HG03060 (cell line): ENCODE results near the gene THRB.
A peak's percentile ranks its signal among the peaks of the same experiment; 100 is the strongest.

Experiments used
- ATAC-seq: cut with Tn5 transposase; IDR thresholded peaks from one replicate; pipeline ENCODE4 v1.9.1; 2021; ENCODE audit warnings: low read depth, moderate number of reproducible peaks; ENCODE audit not compliant: unreplicated experiment

THRB gene

DNA sequence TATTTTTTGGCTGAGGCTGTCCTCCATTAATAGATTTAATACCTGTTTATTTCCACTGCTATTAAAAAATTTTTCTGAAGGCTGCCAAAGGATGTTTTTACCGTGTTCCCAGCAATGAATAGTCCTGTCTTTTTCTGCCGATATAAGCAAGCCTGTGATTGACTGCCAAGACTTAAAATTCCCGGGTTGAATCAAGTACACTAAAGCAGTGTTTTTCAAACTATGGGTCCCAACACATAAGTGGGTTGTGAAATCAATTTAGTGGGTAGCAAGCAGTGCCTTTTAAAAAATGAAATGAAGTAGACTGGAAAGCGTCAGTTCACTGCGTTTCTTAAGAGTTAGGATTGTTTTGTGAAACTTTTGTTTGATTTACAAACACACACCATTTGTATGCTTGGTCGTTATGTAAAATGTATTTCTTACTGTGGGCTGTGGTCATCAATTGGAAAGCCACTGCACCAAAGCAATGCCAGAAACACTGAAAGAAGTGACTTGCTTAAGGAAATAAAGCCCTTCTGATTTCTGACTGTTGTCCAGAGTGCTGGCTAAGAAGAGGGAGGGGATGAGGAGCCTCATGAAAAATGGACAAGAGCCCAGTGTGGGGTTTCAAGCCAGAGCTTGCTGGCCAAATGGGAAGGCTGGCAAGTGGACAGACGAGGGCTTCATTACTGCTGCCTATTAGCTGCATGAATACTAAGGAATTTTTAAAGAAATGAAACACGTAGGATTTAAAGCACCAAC, 206.0 kb downstream of the THRB start:
- no peak for ATAC-seq

DNA sequence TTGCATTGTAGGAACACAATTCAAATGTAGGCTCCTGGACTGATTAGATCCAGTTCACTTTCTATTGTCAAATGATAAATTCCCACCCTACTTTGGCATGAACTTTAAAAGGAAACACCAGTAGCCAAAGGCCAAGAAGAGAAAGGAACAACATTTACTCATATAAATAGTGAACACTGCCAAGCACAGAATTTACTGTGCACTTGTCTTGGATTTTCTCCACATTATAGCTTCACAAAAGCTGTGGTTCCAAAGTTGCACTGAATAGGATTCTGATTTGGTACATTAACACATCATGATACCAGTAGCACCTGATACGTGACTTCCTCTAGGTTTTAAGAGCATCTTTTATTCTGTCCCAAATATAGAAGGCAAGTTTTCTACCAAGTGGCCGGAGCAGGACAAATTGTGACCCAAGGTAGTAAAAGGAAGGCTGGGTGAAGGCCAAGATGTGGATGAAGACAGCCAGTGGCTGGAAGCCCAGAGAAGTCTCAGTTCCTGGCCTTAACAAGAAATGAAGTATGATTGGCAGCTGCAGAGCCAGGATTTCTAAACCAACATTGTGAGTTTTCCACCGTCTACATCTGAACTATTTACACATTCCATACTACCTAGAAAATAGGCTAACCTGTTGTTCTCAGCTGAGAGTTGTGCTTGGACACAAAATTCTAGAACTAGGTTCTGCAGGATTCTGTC, 206.7 kb downstream of the THRB start:
- no peak for ATAC-seq

DNA sequence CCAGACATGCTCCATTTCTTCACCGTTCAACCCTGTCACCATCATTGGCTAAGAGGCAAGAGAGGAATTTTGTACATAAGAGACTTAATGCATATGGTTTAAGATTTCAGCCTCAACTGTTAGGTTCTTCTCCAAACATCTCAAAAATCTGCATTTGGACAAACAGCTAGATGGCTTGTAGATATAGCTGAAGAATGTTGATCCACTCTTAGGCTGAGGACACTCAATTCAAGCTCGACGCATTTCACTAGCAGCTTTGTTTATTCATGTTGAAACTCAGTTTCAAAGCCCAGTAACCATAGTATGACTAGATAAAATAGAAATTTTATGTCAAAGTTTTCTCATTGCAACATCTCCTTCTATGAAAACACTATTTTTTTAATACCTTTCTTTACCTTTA, 208.2 kb downstream of the THRB start:
- ATAC-seq: no peak

DNA sequence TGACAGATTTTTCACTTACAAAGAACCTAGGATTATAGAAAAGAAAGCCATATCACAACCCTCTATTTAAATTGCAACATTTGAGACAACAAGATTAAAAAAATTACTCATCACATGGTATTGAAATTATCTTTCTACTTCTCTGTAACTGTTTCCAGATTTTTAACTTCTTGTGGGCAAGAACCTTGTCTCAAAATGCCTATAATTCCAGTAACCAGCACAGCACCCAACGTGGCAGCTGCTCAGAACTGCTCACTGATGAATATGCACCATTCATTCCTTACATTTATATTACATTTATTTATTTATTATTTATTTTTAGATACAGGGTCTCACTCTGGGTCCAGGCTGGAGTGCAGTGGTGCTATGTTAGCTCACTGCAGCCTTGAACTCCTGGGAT, 216.1 kb downstream of the THRB start:
- no peak for ATAC-seq

DNA sequence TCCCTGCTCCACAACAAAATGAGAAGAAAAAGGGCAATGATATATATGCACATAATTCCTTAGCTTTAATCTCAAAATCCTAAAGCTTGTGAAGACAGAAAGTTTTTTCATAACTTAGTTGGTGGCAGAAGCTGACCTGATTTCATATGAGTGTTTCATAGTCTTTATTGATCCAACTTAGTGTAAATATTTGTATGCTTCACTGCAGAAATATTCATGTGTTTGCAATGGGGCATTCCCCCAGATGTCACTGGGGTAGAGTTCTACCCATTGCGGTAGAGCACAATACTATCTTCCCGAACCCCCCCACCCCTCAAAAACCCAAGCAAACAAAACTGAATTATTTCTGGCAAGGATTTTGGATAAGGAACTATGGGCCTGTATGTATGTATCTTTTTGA, 221.2 kb downstream of the THRB start:
- ATAC-seq: no peak

DNA sequence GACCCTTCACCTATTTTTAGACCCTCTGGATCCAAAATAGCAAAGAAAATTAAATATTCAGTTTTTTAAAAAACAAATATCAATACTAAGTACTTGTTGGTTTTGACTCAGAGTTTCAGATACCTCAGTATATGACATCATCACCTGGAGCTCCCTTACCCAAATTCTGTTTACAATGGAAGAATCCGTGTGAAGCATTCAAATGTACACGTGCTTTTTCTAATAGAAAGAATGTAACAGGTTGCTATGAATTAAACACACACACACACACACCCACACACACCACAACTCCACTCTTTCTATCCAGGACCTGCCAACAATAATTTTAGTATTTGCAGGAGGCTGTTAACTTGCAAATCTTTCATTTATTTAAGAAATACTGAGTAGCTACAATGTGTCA, 221.8 kb downstream of the THRB start:
- ATAC-seq: no peak

DNA sequence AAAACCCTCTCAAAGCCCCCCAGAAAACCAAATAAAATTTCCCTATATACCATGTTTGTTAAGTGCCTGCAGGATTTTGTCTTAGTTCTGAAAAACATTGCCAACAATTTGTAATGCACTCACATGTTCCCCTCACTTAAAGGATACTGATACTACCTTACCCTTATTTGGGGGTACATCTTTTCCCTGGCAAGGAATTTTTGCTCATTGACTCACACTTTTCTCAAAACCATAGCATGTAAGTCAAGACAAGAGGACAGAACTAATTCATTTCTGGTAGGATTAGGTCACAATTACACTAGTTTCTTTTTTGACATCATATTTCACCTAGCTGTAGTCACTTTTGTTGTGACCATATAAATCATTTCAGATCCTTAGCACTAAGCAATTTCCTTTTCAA, 222.2 kb downstream of the THRB start:
- no peak for ATAC-seq

DNA sequence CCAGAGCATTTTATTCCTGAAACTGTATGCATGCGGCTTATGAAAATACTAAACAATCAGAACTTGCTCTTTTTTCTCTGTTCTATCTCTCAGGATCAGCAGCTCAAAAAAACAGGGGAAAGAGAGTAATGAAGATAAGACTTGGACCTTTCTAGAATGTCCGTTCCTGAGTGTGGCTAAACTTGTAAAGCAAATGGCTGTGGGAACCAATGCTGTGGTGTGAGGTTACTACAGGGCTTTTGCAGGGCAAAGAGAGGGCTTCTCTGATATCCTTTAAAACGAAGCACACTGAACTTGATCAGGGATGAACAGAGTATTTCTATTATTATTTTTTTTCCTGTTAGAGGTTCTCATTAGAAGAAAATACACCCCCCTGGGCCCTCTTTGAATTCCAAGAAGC, 223.4 kb downstream of the THRB start:
- ATAC-seq: no peak

DNA sequence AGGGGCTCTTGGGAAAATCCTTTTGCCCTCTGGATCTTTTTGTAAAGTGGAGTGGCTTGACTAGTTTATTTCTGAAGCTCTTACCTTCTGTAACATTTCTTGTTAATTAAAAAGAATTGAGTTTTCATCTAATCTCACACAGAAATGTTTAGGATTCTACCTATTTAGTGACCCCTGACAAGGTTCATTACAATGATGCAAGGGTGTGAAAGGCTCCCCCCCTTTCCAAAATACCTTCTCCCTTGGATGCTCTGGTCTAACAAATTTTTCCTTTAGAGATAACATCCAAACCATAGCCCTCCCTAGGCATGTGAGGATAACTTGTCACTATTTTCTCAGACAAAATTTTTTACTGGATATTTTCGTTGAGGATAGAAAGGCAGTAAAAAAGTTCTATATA, 223.9 kb downstream of the THRB start:
- ATAC-seq: no peak

DNA sequence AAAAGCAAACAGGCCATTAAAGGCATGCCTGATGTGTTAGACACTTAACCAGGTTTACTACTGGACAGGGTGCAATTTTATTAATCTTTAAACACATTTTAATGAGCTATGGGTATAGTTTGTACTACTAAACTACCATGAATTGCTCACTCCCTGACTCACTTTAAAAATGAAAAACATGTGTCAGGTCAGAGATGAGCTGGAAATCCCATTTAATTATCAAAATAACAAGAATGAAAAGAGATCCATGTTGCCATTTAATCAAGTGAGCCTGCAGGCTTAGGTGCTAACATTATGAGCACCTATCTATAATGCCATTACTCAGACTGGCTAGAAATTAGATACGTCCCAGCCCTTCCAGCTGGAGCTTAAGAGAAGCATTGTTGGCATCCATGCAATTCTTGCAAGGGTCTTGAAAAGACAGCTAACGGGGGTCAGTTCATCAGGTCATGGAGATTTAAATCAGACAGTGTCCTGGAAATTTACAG, 224.4 kb downstream of the THRB start:
- ATAC-seq: no peak

DNA sequence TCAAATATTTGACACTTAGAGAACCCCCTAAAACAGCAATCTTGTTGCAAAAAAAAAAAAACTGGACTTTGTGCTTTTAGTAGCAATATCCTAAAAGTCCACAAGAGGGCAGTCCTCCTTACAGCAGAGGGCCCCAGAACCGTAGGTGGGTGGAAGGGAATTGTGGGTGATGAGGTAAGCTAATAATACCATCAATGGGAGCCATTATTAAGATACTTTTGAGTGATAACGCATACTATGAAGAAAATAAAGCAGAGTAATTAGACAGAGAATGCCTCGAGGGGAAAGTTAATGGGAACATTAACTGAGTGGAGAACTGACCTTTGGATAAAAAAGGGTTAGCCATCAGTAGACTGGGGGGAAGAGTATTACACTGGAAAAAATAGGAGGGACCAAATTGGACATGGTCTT, 229.9 kb downstream of the THRB start:
- peak; percentile 47 for ATAC-seq

DNA sequence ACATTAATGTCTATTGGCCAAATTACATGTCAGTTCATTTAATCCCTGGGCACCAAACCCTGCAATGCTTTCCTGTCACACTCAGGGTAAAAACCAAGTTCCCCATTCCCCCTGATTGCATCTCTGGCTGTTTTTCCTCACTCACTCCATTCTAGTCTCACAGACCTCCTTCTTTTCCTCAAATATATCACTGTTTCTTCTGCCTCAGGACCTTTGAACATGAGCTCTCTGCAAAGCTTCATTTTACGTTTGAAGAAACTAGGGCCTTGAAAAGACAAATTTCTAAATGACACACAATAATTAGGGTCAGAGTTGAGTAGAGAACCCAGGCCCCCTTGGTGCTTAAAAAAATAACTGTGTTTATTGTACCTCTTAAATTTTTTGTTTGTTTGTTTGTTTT, 230.6 kb downstream of the THRB start:
- ATAC-seq: no peak

DNA sequence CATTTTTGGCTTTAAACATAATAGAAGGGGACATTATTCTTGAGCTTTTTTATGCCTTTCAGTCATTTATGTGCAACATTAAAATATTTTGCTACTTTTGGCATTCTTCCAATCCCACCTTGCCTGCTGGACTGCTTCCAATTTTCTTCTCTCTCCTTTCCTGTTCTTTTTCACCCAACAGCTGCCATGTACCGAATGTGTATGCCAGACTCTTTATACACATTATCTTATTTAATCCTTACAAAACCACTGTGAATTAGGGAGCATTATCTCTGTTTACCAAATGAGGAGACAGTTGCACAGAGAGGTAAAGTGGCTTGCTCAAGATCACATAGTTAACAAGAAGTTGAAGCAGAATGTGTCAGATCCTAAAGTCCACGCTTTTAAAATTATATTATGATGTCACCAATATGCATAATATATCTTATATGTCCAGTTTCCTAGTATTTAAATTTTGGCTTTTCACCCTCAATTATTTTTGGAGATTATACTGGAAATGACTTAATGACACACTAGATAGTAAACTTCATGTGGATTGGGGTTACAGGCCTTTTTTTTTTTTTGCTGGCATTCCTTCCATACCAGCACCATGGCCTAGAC, 231.5 kb downstream of the THRB start:
- no peak for ATAC-seq

DNA sequence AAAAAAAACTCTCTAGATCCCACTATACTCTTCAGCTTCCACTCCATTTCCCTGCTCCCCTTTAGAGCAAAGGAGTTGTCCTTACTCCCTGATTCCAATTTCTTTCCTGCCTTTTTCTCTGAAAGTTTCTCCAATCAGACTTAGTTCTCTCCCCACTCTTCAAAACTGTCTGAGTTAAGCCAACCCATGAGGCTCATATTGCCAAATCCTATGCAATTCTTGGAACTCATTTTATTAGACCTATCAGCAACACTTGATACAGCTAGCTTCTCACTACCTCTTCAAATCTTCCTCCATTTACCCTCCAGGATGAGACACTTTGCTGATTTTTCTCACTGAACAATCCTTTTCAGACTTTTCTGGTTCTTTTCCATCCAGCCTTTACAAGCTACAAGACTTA, 233.1 kb downstream of the THRB start:
- ATAC-seq: no peak

DNA sequence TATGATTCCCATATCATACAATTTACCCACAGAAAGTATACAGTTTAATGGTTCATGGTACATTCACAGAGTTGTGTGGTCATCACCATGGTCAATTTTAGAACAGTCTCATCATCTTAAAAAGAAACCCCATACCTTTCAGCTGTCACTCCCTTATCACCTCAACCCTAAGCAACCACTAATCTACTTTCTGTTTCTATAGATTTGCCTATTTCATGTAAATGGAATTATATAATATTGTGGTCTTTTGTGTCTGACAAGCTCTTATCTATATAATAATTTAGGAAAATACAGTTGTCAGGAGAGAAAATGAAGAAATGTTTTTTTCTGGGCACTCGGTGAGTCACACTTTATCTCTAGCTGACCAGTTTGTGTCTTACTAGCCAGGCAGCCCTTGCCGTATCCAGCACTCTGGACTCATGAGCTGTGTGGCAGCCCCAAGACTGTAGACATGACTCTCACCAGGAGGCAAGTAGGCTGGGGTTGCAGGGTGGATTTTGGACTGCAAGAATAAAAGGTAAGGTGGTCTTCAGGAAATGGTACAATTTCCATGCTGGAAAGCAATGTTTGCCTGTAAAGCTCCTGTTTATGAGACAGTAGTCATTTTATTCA, 234.6 kb downstream of the THRB start:
- ATAC-seq: no peak

DNA sequence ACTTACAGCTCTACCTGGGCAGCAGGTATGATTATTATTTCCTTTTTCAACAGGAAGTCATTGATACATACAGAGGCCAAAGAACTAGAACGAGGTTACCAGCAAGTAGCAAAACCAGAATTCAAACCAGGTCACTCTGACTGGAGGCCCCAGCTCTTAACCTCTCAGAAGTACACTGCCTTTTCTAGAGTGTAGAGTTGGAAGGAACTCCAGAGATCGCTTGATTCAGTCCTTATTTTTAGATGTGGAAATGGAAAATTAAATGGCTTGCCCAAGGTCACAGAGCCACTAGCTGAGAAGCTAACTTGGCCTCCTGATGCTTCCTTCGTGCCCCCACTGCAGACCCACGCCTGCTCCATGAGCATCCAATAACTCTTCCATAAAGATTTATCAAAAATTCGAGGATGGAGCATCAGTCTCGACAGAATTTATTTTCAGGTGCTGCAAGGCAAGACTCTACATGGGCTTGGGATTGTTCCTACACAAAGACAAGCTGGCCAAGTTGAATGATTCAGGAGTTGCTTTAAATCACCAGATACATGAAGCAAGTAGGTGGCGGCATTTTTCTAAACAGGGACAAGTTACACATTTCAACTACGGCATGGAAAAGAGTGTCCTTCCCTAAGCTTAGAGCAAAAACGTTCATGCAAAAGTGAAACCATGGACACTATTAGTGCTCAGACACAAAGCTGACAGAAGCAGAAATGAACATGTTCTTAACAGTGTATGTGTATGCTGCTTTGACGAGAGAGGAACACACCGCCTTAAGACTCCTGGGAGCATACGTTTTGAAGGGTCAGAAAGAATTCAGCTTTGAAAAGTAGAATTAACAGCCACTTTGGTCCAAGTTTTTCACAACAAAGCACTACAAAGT, 235.7 kb downstream of the THRB start:
- ATAC-seq: no peak

DNA sequence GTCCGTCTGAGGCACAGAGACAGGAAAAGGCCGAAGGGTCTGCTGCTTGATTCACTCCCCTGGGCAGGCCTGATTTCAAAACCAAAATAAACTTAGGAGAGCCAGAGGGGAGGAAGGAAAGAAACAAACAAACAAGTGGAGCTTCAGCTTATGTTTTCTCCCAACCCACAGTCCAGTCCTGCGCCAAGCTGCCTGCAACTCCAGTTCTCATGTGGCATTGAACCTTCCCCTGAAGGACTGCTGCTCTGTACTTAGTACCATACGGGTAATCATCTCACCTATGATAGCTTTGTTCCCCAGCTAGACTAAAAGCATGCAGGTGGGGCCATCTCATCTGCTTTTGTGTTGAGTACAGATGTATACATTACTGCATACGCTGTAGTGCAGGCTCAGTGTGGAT, 236.4 kb downstream of the THRB start:
- no peak for ATAC-seq

DNA sequence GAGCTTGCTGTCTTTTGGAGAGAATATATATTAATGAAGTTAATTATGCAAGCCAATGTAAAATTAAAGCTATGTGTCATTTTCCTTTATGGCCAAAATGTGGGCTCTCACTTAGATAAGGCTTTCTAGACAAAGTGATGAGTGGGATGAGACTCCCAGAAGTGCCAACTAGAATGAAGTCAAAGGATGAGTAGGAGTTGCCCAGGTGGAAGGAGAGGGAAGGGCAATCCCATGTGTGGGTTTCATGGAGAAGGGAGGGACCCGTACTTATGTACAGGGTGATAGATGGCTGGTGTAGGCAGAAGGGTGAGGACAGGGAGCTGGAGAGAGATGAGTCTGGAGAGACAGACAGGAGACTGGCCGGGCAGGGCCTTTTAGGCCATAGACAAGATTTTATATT, 239.2 kb downstream of the THRB start:
- no peak for ATAC-seq

DNA sequence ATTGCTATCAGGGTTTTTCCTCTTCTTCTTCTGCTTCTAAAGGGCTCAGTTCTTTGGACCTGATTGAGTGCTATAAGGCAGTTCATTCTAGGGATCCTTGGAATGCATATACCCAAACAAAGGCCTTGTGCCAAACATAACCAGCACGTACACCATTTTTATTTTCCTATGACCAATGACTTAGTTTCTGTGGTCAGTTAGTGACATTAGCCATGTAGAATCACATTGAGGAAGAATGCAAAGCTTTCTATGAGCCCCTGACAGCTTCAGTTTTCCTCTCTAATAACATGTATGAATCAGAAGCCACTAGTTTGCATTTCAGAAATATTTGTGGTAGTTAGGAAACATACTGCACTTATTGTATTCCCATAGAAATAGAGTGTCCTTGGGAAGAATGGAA, 240.0 kb downstream of the THRB start:
- ATAC-seq: no peak

DNA sequence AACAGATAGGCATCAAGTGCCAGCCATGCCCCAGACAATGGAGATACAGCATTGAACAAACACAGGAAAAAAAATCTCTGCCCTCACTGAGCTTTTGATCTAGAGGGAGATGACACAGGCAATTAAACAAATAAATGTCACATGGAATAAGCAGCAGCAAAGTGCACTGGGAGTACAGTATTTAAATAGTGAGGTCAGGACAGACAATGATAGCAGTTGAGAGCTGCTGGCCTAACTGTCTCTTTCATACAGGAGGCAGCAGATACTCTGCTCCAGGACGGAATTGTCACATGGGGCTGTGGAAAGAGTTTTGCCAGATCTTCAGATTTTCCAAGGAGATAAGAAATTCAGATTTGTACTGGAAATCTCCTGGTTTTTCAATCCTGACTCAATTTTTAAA, 241.3 kb downstream of the THRB start:
- no peak for ATAC-seq
